ENCODE measurements around the gene LARGE1.

- TF ChIP-seq POLR2A (IDR thresholded peaks at IDR 0.05; ENCODE audit: low read depth, low read length) = no peak
- no peak for TF ChIP-seq CTCF (conservative IDR thresholded peaks at IDR 0.05; ENCODE audit: low read depth, low read length)
- TF ChIP-seq USF2 (IDR thresholded peaks at IDR 0.05; ENCODE audit: low read depth, low read length) = no peak
- no peak for TF ChIP-seq FOS (IDR thresholded peaks at IDR 0.05; ENCODE audit: low read depth, low read length)
- no peak for TF ChIP-seq SMC3 (IDR thresholded peaks at IDR 0.05; ENCODE audit: low read depth, low read length)
- TF ChIP-seq RCOR1 (IDR thresholded peaks at IDR 0.05; ENCODE audit: insufficient replicate concordance, low read length) = no peak
- no peak for TF ChIP-seq RAD21 (IDR thresholded peaks at IDR 0.05; ENCODE audit: low read length)
These were observed 511.2 kb downstream of the LARGE1 start for GRCh38 chr22:33409079-33409478.

Measured in IMR-90 (cell line).